GF-D8 (cell line): ENCODE measurements around the gene MEGF6.

Experiments used
- DNase-seq: peaks from one replicate; lab custom pipeline; 2025; lab: John Stamatoyannopoulos, UW

MEGF6 gene

DNA sequence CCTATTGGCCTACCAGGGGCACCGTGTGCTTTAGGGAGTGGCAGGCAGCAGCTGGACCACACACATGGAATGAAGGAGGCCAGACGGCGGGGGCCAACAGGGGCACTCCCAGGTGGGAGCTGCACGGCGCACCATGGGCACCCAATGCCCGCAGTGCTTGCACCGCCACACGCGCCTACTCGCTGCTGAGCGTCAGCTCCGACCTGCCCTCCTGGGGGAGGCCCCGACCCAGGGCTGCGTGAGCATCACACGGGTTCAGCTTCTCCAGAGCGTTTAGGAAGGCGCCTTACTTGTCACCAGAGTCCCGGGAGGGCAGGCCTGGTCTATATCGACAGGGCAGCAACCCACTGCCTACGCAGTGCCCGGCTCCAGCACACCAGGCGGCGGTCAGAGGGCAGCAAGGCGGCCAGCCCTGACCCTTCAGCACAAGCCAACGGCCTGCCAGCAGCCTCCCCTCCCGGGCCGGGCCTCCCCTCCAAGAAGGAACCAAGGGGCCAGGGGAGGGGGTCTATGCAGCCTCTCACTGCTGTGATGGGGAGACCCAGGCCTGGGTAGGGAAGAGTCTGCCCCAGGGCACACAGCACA, 91.9 kb downstream of the MEGF6 start:
- DNase-seq, result no peak

GRCh38 chr1:3518756-3519155, 92.6 kb downstream of the MEGF6 start:
- DNase-seq, result no peak

GRCh38 chr1:3518256-3518655, 93.1 kb downstream of the MEGF6 start:
- DNase-seq, result no peak

GRCh38 chr1:3516911-3517675, 94.2 kb downstream of the MEGF6 start:
- DNase-seq, result no peak

- no peak for DNase-seq
These were observed 94.8 kb downstream of the MEGF6 start for GRCh38 chr1:3516481-3516869.

- peak; percentile 56 for DNase-seq
These were observed 95.4 kb downstream of the MEGF6 start for GRCh38 chr1:3515774-3516480.

GRCh38 chr1:3515272-3515671, 96.0 kb downstream of the MEGF6 start:
- DNase-seq, result no peak

DNA sequence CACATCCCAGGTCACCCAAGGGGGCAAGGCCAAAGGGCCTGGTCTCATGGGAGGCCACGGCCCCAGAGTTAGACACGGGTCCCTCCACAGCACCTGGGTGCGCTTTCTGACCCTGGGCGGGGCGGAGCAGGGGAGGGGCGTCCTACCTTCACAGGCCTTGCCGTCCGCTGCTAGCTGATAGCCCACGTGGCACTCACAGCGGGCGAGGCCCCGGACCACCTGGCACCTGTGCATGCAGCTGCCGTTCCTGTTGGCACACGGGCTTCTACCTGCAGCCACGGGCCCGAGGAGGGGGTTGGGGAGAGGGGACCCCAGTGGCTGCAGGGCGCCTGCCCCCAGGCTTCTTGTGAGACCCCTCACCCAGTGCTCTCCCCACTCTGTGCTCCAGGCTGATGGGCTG, 96.9 kb downstream of the MEGF6 start:
- no peak for DNase-seq

DNA sequence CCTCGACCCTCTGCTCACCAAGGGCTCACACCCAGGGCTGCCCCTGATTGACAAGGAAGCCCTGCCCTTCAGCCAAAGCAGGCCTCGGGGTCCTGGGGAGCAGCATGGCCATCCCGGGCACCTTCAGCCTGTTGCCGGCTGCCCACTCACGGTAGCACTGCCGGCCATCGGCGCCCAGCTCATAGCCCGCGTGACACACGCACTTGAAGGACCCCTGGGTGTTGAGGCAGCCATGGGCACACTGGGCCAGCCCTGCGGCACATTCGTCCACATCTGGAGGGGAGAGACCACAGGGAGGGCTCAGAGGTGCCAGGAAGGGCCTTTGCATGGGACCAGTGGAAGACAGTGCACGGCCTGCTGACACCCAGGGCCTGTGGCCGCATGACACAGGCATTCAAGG, 99.5 kb downstream of the MEGF6 start:
- no peak for DNase-seq

GRCh38 chr1:3511306-3511705, 100.0 kb downstream of the MEGF6 start:
- DNase-seq, result no peak

DNA sequence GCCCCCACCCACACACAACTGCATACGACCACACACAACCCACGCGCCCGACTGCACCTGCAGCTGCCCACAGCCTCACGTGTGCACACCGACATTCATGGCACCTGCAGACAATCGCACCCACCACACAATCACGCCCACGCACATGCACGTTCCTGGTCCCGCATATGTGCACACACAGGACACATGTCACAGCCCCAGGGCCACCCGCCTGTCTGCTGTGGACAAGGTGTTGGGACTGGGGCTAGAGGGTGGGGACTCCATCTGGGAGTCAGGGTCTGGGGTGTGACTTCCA, 100.4 kb downstream of the MEGF6 start:
- DNase-seq, result no peak

GRCh38 chr1:3510136-3510955, 101.0 kb downstream of the MEGF6 start:
- DNase-seq, result no peak

- DNase-seq, result no peak
These were observed 101.6 kb downstream of the MEGF6 start for GRCh38 chr1:3509721-3510120.

- no peak for DNase-seq
These were observed 102.4 kb downstream of the MEGF6 start for GRCh38 chr1:3508757-3509415.

DNA sequence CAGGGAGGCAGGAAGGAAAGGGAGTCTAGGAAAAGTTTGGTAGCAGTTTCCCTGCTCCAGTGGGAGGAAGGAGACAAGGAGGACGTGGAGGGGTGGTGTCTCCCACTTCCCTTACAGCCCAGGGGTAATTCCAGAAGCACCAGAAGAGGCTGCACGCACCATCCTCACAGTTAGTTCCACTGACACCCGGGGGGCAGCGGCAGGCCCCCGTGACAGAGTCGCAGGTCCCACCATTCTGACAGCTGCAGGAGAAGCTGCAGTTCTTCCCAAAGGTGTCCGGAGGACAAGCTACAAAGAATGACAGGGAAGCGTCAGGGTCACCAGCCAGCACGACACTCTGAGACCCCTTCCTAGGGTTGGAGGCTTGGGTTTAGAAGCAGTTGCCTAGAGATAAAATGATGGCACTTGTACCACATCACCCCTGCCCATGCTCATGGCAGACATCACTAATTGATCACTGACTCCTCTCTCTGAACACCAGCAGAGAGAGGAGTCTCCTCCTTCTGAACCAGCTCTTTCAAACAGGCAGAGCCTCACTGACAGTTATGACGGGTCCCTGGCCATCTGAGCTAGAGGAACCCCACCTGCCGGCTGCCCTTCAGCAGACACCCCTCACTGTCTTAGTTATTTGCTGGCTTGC, 103.6 kb downstream of the MEGF6 start:
- DNase-seq, result no peak

GRCh38 chr1:3506943-3507342, 104.4 kb downstream of the MEGF6 start:
- DNase-seq, result no peak

DNA sequence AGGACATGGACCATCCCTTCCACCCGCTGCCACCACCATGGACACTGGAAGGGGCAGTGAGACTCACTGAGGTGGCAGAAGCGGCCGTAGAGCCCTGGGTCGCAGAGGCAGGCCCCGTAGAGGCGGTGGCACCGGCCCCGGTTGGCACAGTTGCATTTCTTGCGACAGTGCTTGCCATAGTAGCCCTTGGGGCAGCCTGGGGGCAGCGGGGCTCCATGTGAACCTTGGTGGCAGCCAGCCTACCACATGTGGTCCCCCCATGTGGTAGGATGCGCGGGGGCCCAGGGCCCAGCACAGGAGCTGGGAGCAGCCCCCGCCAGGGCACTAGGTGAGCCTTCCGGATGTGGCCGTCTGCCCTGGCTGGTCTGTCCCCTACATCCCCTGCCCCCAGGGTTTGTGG, 105.3 kb downstream of the MEGF6 start:
- no peak for DNase-seq

DNA sequence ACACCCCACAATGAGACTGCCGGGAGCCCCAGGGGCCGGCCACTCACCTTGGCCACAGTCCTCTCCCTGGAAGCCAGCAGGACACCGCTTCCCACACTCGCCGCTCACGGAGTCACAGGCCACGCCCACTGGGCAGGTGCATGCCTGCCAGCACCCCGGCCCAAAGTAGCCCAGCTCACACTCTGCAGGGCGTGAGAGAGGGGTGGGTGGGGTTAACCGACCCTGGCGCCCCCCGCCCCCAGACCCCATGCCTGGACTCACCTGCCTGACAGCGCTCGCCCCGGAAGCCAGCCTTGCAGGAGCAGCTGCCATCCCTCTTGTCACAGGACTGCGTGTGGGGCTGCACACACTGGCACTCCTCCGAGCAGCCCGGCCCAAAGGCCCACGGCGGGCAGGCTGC, 106.1 kb downstream of the MEGF6 start:
- DNase-seq, result no peak

DNA sequence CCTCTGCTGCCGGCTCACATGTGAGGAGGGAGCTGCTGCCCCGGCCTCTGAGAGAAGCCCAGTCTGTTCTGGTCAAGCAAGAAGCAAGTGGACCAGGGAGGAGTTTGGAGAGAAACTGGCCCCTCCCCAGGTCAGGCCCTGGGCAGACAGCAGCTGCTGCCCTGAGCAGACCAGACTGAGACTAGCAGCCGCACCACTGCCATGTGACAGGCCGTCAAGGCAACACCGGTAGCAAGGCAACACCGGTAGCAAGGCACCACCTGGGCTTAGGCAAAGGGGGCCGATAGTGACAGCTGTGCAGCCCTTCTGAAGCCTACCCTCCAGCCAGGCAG, 106.5 kb downstream of the MEGF6 start:
- no peak for DNase-seq

DNA sequence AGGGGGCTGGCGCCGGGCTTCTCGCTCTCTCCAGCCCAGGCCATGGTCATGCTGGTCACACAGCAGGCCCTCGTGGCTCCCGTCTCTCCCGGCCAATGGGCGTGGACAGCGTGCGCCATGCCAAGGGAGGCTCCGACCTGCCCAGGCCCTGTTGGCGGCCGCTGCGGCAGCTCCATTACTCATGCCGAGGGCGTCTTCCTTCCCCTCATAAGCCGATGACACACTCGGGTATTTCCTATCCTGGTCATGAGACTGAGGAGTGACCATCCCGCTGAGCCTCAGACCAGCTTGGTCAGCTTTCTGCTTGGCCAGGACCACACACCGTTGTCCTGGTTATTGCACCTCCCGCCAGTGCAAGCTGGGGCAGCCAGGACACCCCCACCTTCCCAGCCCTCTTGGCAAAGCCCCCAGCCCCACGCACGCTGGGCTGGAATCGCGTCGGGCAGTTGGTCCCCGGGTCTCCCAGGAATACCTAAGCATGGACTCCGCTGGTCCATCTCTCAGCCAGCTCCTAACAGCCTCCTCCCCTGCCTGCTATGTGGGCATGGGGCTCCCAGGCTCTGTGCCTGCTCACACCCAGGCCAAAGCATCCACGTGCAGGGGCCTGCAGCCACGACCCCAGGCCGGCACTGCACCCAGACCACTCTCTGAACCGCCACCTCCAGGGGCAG, 107.0 kb downstream of the MEGF6 start:
- no peak for DNase-seq

GRCh38 chr1:3503525-3503886, 107.8 kb downstream of the MEGF6 start:
- DNase-seq, result no peak
